AG09319 (cell line): ENCODE data around the gene PAPPA.

Experiments
- DNase-seq: peaks from one replicate; pipeline ENCODE4 v3.0.0-alpha.2; 2010; ENCODE audit warnings: low read depth; ENCODE audit errors: extremely low read depth
- TF ChIP-seq, protein P1 (sequence below): IDR thresholded peaks from 2 replicates; pipeline ENCODE4 v1.5.1; 2011; ENCODE audit warnings: low read depth, mild to moderate bottlenecking, inconsistent platforms, low read length, moderate library complexity

PAPPA gene

GRCh38 chr9:116276651-116277121 is 123.1 kb downstream of the PAPPA start:
- no peak for DNase-seq
- TF ChIP-seq, protein P1, sequence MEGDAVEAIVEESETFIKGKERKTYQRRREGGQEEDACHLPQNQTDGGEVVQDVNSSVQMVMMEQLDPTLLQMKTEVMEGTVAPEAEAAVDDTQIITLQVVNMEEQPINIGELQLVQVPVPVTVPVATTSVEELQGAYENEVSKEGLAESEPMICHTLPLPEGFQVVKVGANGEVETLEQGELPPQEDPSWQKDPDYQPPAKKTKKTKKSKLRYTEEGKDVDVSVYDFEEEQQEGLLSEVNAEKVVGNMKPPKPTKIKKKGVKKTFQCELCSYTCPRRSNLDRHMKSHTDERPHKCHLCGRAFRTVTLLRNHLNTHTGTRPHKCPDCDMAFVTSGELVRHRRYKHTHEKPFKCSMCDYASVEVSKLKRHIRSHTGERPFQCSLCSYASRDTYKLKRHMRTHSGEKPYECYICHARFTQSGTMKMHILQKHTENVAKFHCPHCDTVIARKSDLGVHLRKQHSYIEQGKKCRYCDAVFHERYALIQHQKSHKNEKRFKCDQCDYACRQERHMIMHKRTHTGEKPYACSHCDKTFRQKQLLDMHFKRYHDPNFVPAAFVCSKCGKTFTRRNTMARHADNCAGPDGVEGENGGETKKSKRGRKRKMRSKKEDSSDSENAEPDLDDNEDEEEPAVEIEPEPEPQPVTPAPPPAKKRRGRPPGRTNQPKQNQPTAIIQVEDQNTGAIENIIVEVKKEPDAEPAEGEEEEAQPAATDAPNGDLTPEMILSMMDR = no peak

GRCh38 chr9:116278326-116278725 is 124.7 kb downstream of the PAPPA start:
- no peak for DNase-seq
- TF ChIP-seq, protein P1 = no peak

GRCh38 chr9:116279230-116279629 is 125.6 kb downstream of the PAPPA start:
- no peak for DNase-seq
- TF ChIP-seq, protein P1 = no peak

DNA sequence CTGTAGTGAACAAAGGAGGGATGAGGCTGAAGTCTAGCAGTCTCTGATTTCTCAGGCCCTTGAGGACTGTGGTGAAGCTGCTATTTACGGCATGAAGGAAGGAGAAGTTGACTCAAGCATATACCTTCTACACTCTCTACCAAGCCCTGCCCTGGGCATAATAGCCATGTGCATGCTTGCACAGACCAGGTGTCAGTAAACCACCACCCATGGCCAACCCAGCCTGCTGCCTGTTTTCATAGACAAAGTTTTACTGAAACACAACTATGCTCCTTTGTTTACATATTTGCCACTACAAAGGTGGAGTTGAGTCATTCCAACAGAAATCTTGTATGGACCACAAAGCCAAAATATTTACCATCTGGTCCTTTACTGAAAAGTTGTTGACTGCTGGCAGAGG is 126.9 kb downstream of the PAPPA start:
- TF ChIP-seq, protein P1 = no peak
- no peak for DNase-seq

DNA sequence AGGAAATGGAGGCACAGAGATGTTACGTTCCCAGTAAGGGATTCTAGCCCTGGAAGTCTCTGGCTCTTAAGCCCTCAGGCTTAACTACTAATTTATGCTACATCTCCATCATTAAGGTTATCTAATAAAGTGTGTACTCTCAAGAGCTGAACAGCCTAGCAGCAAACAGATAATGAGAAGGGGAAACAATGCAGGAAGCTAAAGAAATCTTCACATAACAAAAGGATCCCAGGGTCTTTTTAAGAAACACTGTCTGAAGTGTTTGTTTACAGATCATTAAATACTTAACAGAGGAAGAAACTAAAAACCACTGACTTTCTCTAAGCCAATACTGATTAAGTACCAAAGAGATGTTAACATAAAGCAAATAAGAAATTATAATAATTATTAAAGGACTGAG is 129.0 kb downstream of the PAPPA start:
- TF ChIP-seq, protein P1 = no peak
- DNase-seq = no peak

GRCh38 chr9:116284518-116284917 is 130.9 kb downstream of the PAPPA start:
- TF ChIP-seq, protein P1 = no peak
- DNase-seq = no peak

GRCh38 chr9:116285320-116285719 is 131.7 kb downstream of the PAPPA start:
- TF ChIP-seq, protein P1 = no peak
- DNase-seq = no peak
